HG02610 (cell line): ENCODE data around the gene HRK.

Source experiments
- ATAC-seq: cut with Tn5 transposase; IDR thresholded peaks from one replicate; pipeline ENCODE4 v1.9.1; 2021; ENCODE audit warnings: mild to moderate bottlenecking, moderate library complexity; ENCODE audit not compliant: unreplicated experiment

HRK gene

DNA sequence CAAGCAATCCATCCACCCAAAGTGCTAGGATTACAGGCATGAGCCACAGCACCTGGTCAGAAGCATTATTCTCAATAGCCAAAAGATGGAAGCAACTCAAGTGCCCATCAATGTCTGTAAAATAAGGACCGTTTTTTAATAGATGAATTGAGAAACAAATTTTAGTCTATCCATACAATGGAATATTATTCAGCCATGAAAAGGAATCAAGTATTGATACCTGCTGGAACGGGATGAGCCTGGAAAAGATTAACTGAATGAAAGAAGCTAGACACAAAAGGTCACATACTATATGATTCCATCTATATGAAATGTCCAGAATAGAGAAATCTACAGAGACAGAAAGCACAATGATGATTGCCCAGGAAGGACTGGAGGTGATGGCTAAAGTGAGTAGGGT is 20.4 kb upstream of the HRK start:
- ATAC-seq = no peak

DNA sequence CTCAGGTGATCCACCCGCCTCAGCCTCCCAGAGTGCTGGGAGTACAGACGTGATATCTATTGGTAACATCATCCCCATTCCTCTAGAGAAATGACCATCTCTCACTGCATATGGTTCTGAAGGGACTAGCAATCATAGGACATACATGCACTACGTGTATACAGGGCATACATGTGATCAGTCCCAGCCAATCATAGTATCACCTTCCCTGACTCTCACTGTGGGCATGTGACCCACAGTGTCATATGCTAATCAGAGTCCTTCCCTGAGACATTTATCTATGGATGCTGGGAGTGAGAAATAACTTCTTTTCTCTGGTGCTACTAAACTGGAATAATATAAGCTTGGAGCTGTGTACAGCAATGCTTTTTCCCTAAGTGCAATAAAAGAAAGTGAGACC is 17.4 kb upstream of the HRK start:
- no peak for ATAC-seq

DNA sequence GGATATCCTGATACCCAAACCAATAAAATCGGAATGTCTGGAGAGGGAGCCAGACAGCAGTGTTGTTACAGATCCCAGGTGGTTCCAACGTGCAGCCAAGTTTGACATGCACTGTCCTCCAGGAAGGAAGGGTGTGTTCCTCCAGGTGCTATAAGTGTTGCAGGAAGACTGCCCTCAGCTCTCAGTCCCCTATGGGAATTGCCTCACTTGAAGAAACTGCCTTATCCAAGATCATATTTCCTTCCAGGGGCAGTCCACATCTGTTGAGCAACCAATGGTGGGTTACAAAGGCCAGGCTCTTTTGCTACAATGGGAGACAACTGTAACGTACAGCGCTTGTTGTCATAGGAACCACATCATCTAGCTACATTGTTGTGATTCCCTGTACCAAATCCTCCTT is 16.2 kb upstream of the HRK start:
- ATAC-seq = no peak

DNA sequence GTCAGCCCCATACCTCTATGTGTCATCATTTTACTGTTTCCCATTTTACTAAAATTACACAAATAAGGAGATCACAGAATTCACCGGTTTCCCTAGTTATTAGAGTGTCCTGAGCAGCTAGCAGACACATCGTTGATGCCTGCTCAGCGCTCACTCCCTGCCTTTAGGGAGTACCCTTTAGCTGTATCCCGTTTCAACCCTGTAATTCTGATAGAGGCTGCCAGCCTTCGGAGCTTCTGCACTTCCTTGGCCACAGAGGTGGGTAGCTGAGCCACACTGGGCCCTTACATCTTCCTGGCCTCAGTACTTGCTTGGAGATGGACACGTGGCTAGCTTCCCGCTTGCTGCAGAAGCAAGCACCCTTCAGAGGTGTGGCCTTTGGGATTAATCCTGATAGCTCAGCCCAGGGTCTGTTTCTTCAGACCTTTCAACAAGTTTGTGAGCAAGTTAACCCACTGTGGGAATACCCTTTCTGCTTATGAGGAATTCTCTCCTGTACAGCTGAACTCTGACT is 15.2 kb upstream of the HRK start:
- ATAC-seq = no peak

- no peak for ATAC-seq
Observed at GRCh38 chr12:116894913-116895312, 13.7 kb upstream of the HRK start.

DNA sequence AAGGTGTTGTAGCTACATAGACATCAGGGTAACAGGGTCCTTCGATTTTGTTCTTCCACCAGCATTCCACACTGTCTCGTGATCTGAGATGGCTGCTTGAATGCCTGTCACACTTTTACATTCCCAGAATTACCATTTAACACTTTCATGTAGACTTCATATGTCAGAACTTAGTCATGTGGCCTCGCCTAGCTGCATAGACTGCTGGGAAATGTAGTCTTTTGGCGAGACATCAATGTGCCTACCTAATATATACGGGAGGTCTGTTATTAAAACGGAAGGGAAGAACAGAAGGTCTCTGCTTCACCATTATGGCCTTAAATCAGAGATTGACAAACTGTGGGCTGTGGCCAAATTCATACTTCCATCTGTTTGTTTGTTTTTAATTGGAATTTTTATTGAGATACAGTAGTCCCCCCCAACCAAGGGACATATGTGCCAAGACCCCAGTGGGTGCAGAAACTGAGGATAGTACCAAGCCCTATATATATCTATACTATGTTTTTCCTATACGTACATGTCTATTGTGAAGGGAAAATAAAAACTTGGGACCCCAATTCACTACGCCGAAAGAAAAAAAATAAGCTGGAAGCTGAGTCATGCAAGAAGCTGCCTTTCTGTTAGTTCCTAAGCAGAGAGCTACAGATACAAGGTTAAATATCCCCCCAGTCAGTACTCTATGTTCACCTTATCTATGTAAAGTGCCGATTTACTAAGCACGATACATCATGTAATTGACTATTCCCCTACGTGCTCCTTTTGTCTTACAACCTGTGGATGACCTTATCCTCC is 11.3 kb upstream of the HRK start:
- no peak for ATAC-seq

DNA sequence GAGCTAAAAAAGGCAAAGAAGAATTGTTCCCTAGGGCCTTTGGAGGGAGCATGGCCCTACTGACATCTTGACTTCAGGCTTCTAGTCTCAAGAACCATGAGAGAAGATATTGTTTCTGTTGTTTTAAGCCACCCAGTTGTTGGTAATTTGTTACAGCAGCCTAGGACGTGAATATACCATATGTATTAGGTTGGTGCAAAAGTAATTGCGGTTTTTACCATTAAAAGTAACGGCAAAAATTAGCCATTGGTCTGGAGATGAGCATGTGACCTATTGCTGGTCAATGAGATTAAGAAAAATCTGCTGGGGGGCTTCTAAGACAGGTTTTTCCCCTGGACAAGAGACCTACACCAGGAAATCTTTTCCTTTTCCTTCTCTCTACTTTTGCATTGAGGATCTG is 9.8 kb upstream of the HRK start:
- no peak for ATAC-seq

DNA sequence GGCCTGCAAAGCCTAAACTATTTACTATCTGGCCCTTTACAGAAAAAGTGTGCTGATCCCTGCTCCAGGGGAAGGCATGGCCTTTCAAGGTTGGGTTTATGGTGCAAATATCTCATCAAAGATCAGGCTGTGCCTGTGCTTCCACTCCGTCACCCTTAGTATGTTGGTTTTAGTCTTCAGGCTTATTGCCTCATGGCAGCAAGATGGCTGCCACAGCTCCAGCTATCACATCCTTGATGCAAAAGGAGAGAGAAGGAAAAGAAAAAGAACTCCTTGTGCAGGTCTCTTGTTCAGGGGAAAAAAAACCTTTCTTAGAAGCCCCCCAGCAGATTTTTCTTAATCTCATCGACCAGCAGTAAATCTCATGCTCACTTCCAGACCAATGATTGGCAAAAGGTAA is 9.1 kb upstream of the HRK start:
- no peak for ATAC-seq

GRCh38 chr12:116887897-116888296 is 6.7 kb upstream of the HRK start:
- ATAC-seq = no peak

DNA sequence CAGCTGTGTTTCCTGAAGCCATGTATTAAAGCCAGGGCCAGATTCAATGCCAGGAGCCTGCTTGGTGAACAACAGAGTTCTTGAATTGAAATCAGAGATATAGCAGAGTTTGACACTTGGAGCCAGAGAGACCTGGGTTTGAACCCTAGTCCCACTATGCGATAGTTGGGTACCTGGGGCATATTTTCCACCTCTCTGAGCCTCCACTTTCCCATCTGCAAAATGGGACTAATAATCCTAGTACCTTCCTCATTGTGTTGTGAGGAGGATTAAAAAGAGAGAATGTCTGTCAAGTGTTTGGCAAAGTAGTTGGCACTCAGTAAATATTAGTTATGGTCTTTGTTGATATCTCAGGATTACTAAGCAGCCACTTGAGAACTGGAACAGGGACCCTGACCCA is 6.0 kb upstream of the HRK start:
- no peak for ATAC-seq

DNA sequence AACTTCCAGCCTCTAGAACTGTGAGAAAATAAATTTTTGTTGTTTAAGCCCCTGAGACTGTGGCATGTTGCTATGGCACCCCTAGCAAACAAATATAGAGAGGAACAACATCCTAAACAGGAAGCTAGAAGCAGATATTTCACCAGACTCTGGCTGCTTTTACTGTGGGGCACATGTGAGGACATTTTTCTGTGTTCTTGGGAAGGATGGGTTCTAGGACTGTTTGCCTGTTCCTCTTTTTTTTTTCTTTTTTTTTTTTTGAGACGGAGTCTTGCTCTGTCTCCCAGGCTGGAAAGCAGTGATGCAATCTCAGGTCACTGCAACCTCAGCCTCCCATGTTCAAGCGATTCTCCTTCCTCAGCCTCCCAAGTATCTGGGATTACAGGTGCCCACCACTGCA is 4.2 kb upstream of the HRK start:
- no peak for ATAC-seq

DNA sequence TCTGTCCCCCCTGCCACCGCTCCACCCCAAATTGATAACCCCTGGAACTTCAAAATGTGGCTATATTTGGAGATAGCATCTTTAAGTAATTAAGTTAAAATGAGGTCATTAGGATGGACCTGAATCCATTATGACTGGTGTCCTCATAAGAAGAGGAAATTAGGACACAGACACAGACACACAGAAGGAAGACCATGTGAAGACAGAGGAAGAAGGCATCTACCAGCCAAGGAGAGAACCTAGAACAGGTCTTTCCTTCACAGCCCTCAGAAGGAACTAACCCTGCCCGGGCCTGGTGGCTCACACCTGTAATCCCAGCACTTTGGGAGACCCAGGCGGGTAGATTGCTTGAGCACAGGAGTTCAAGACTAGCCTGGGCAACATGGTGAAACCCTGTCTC is 3.6 kb upstream of the HRK start:
- no peak for ATAC-seq

DNA sequence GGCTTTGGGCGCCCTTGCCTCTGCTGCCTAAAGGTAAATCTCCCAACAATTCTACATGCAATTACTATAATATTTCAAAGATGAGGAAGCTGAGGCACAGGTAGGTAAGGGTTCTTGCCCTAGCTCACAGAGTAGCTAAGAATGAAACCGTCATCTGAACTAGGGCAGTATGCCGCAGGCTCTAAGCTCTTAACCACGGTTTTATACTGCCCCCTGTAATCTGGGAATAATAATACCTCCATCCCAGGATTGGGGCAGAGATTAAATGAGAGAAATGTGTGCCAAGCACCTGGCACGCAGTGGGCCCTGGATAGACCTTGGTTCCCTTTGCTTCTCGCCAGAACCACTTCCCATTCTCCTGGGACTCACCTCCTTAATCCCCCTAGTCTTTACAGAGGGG is 1.5 kb upstream of the HRK start:
- ATAC-seq = no peak

DNA sequence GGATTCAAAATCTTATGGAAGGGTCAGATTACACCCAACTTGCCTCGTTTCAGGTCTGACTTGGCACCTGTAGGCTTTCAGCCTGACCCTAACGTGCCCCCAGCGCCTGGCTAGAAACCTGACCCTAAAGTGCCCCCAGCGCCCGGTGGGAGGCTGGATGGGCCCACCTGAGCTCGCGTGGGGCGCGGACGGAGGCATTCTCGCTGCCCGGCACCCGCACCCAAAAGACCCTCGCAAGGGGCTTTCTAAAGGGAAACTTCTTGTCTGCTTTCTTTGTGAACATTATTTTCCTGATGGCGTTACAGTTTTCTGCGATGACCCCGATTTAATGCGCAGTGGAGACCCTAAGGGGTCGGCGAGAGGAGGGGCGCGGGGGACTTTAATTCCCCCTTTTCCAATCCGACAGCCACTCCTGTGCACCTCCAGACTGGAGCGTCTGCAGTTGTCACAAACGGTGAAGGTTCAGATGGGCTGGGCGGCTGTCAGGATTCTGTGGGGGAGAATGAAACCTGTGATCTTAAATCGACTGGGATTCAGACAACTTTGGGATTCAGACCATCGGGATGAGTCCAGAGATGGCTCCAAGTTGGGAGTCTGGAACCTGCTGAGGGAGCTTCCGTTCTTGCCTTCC is 751 bp upstream of the HRK start:
- ATAC-seq = no peak

- ATAC-seq = peak; percentile 58
Observed at GRCh38 chr12:116880817-116881324, 370 bp downstream of the HRK start.

DNA sequence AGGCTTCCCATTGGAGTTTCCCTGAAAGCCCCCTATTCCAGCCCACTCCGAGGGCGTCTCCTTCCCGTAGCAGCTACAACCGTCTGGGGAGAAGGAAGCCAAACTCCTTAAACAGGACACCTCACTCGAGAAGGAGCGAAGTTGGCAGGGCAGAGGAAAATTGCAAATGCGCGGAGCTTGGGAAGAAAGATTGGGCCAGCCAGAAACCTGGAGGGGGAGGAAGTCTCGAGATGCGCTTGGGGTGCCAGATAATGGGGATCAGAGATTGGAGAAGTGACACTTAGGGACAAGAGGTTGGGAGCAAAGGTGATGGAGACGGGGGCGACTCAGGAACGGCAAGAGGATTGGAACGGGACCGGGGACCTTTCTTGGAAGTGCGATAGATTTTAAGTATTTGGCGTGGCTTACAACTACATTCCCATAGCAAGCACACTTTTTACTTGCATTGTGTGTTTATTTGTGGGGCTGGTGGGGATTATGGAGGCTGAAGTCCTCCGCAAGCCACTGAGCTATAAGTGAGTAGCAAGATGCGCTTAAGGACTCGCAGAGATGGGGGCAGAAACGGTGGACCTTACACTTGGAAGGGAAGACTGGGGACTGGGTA is 926 bp downstream of the HRK start:
- ATAC-seq = no peak

DNA sequence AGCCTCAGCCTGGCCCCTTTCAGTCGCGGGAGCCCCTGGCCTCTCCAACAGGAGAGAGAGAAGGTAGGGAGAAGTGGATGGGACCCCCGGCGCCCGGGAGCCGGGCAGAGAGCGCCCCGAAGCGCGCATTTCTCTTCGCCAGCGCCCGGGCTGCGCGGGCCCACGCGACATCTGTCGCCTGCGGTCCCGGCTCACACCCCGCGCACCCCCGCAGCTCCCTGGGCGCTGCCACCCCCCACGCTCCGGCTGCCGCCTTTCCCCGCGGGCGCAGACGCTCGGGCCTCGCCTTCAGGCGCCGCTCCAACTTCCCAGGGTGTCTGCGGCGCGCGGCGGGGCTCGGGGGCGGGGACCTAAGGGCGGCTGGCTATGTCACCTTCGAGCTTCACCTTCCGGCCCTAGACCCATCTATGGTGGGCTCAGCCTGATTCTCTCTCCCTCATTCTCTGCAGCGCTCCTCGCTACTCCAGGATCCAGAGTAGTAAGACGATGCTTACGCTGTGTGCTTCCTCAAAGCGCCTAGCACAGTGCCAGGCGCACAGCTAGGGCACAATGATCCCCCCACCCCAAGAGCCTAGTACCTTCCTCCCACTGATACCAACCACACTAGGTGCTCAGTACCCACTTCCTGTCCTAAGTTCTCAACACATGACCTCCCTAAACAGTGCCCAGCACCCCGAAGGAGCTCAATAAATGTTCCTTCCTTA is 1.6 kb downstream of the HRK start:
- ATAC-seq = no peak

DNA sequence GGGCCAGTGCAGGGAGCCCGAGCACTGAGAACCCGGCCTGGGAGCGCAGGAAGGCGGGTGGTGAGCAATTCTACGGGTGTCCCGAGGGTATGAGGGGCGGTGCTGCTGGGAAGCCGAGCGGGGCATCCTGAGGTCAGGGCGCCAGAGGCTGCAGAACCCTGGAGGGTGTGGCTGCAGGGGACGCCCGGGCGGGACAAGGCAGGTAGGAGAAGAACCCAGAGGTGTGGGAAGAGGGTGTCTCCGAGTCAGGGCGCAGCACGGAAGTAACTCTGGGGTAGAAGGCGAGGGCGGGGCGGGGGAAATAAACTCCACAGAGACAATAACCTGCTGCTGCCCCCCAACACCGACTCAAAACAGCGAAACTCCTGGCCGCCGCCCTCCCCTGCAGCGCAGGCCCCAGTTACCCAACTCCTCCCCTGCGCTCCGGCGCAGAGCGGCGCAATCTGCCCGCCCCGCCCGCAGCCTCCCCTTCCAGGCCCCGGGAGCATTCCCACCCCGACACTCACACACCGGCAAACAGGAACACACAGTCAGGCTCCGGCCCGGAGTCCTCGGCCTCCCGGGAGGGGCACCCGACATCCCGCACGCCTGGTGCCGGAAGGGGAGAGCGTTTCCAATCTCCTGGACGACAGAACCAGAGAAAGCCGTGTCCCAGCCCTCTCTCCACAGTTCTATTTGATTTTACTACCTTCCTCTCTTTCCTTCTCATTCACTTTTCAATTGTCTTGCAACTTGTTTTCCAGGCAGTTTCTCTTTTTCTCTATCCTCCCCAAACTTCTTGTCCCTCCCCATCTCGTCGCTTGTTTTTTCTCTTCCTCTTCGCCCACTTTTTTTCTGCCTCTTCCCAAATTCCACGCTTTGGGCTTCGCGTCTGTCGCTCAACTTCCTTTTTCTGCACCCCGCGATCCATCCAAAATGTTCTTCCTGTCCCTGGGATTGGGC is 2.4 kb downstream of the HRK start:
- ATAC-seq = no peak

GRCh38 chr12:116876151-116876869 is 4.9 kb downstream of the HRK start:
- no peak for ATAC-seq
